HL-60 (cell line): Measurements from ENCODE around the gene C4orf17.

ENCODE experiments used
- DNase-seq, 2 experiments: peaks; one replicate each; pipeline ENCODE4 v3.0.0-alpha.2; 2010 to 2020; ENCODE audit warnings: low read depth in 1 of 2, low spot score in 1 of 2
- H3K27ac ChIP-seq: fragments of 250-450 bp; sonication (Bioruptor Pico); replicated peaks from 2 replicates; pipeline ENCODE4 v1.5.1; 2020; ENCODE audit warnings: mild to moderate bottlenecking, moderate library complexity
- H3K27me3 ChIP-seq: fragments of 250-450 bp; sonication (Bioruptor Pico); 2 replicates; pipeline ENCODE4 v1.5.1; 2021; ENCODE audit warnings: mild to moderate bottlenecking, moderate library complexity; ENCODE audit not compliant: insufficient read depth, poor library complexity, severe bottlenecking
- H3K4me3 ChIP-seq: replicated peaks from 2 replicates; pipeline ENCODE4 v1.5.1; 2011; ENCODE audit warnings: mild to moderate bottlenecking, control low read depth, low read length; ENCODE audit not compliant: insufficient read depth
- CTCF ChIP-seq: IDR thresholded peaks from one replicate; pipeline ENCODE4 v1.5.1; 2011; ENCODE audit warnings: low read length, control low read depth, inconsistent platforms; ENCODE audit not compliant: insufficient read depth
- GABPA ChIP-seq: IDR thresholded peaks from 2 replicates; pipeline ENCODE4 v1.6.1; 2012; ENCODE audit warnings: low read depth
- POLR2AphosphoS5 ChIP-seq: IDR thresholded peaks from 2 replicates; pipeline ENCODE4 v1.6.1; 2012; ENCODE audit warnings: low read depth
- REST ChIP-seq: IDR thresholded peaks from 2 replicates; pipeline ENCODE4 v1.6.1; 2012; ENCODE audit warnings: low read depth; ENCODE audit not compliant: insufficient replicate concordance
- SPI1 ChIP-seq: IDR thresholded peaks from 2 replicates; pipeline ENCODE4 v1.6.1; 2012; ENCODE audit warnings: low read depth, mild to moderate bottlenecking, borderline replicate concordance

C4orf17 gene

GRCh38 chr4:99471896-99472295 is 38.9 kb upstream of the C4orf17 start:
- no peak overlapping the region for H3K27ac ChIP-seq
- no peak for DNase-seq
- no peak overlapping the region for H3K4me3 ChIP-seq
- no peaks in the 10 kb centered on the region for H3K27me3 ChIP-seq
- no peak for TF ChIP-seq SPI1
- no peak for TF ChIP-seq CTCF
- TF ChIP-seq POLR2AphosphoS5: no peak
- TF ChIP-seq REST: no peak
- no peak for TF ChIP-seq GABPA

- H3K27me3 ChIP-seq: no peaks in the 10 kb centered on the region
- TF ChIP-seq REST: no peak
- no peak for TF ChIP-seq SPI1
- TF ChIP-seq CTCF: no peak
- TF ChIP-seq POLR2AphosphoS5: no peak
- no peak for TF ChIP-seq GABPA
- H3K4me3 ChIP-seq: no peak overlapping the region
- no peak for DNase-seq
- H3K27ac ChIP-seq: no peak overlapping the region
Measured at GRCh38 chr4:99473131-99473530, 37.7 kb upstream of the C4orf17 start.

- TF ChIP-seq CTCF (no peak), POLR2AphosphoS5 (no peak), REST (no peak)
Measured at GRCh38 chr4:99483636-99484035, 27.2 kb upstream of the C4orf17 start.

More at GRCh38 chr4:99483636-99484035, 27.2 kb upstream of the C4orf17 start:
- no peak for DNase-seq
- Histone ChIP-seq H3K27me3 (no peaks in the 10 kb centered on the region), H3K27ac (no peak overlapping the region), H3K4me3 (no peak overlapping the region)
